HEK293 (cell line): Measurements from ENCODE around the gene TTN.

Experiments
- CTCF ChIA-PET: fragments of 350-600 bp; formaldehyde crosslinking; extraction: SDS; loops from one replicate; lab custom pipeline; 2021; ENCODE audit warnings: antibody characterized with exemption; lab: Yijun Ruan, JAX
- POLR2A ChIA-PET: fragments of 300-600 bp; formaldehyde crosslinking; extraction: SDS; loops from one replicate; lab custom pipeline; 2020; ENCODE audit warnings: antibody characterized with exemption, inconsistent platforms; lab: Yijun Ruan, JAX
- H3K27ac ChIP-seq: fragments of 200-500 bp; sonication (Bioruptor generic); 2 replicates; pipeline ENCODE4 v1.5.1; 2014; ENCODE audit warnings: low read depth, low read length, control low read depth, inconsistent platforms; ENCODE audit errors: extremely low read depth
- H3K36me3 ChIP-seq, 2 experiments: fragments of 200-500 bp in 1 of 2; sonication (Bioruptor generic) in 1 of 2; 1 replicate in 1 of 2; 2 replicates in 1 of 2; pipeline ENCODE4 v1.5.1; 2014 to 2017; ENCODE audit warnings: inconsistent platforms in 2 of 2, low read length in 2 of 2; ENCODE audit not compliant: control insufficient read depth in 2 of 2, insufficient read depth in 1 of 2
- H3K4me1 ChIP-seq: fragments of 200-500 bp; sonication (Bioruptor generic); 2 replicates; pipeline ENCODE4 v1.5.1; 2014; ENCODE audit warnings: mild to moderate bottlenecking, low read length, inconsistent platforms; ENCODE audit not compliant: control insufficient read depth, insufficient read depth
- H3K4me3 ChIP-seq: 2 replicates; pipeline ENCODE4 v1.5.1; 2011; ENCODE audit warnings: low read depth, mild to moderate bottlenecking, control low read depth, low read length, moderate library complexity
- H3K9me3 ChIP-seq: fragments of 200-500 bp; sonication (Bioruptor generic); 2 replicates; pipeline ENCODE4 v1.5.1; 2014; ENCODE audit warnings: low read depth, low read length, inconsistent platforms; ENCODE audit not compliant: control insufficient read depth, insufficient read depth
- BCL11B ChIP-seq: fragments of 450-650 bp; formaldehyde crosslinking; IDR thresholded peaks from 2 replicates; pipeline ENCODE4 v1.5.1; 2016; ENCODE audit warnings: low read depth, missing biosample characterization, missing genetic modification characterization
- ZBTB21 ChIP-seq: fragments of 450-650 bp; formaldehyde crosslinking; IDR thresholded peaks from 2 replicates; pipeline ENCODE4 v1.5.1; 2017; ENCODE audit warnings: missing biosample characterization, missing genetic modification characterization
- ZIC2 ChIP-seq: fragments of 450-650 bp; formaldehyde crosslinking; IDR thresholded peaks from 2 replicates; pipeline ENCODE4 v1.5.1; 2016; ENCODE audit warnings: missing biosample characterization, missing genetic modification characterization
- ZNF223 ChIP-seq: fragments of 450-650 bp; formaldehyde crosslinking; IDR thresholded peaks from 2 replicates; pipeline ENCODE4 v1.5.1; 2016; ENCODE audit warnings: missing biosample characterization, missing genetic modification characterization
- ZNF624 ChIP-seq: fragments of 450-650 bp; formaldehyde crosslinking; IDR thresholded peaks from 2 replicates; pipeline ENCODE4 v1.5.1; 2017; ENCODE audit warnings: missing biosample characterization, missing genetic modification characterization
- ZNF677 ChIP-seq: fragments of 450-650 bp; IDR thresholded peaks from 2 replicates; pipeline ENCODE4 v1.5.0; 2018; ENCODE audit warnings: missing biosample characterization, mild to moderate bottlenecking, missing genetic modification characterization, moderate library complexity
- ZNF837 ChIP-seq: fragments of 450-650 bp; formaldehyde crosslinking; IDR thresholded peaks from 2 replicates; pipeline ENCODE4 v1.5.1; 2016; ENCODE audit warnings: missing biosample characterization, missing genetic modification characterization
- ZXDB ChIP-seq: fragments of 450-650 bp; formaldehyde crosslinking; IDR thresholded peaks from 2 replicates; pipeline ENCODE4 v1.5.1; 2016; ENCODE audit warnings: missing biosample characterization, missing genetic modification characterization
- TF ChIP-seq, protein P1 (sequence below): fragments of 450-650 bp; formaldehyde crosslinking; IDR thresholded peaks from 2 replicates; pipeline ENCODE4 v1.5.1; 2016; ENCODE audit warnings: missing biosample characterization, missing genetic modification characterization, borderline replicate concordance
- TF ChIP-seq, protein P2 (sequence below): fragments of 450-650 bp; formaldehyde crosslinking; IDR thresholded peaks from 2 replicates; pipeline ENCODE4 v1.5.1; 2017; ENCODE audit warnings: missing biosample characterization, missing genetic modification characterization
- TF ChIP-seq, protein P3 (sequence below): fragments of 450-650 bp; formaldehyde crosslinking; IDR thresholded peaks from 2 replicates; pipeline ENCODE4 v1.5.1; 2017; ENCODE audit warnings: missing biosample characterization, missing genetic modification characterization
- TF ChIP-seq, protein P4 (sequence below): fragments of 450-650 bp; formaldehyde crosslinking; IDR thresholded peaks from 2 replicates; pipeline ENCODE4 v1.5.1; 2017; ENCODE audit warnings: missing biosample characterization, mild to moderate bottlenecking, missing genetic modification characterization, moderate library complexity
- TF ChIP-seq, protein P5 (sequence below): fragments of 450-650 bp; formaldehyde crosslinking; IDR thresholded peaks from 2 replicates; pipeline ENCODE4 v1.5.1; 2016; ENCODE audit warnings: missing biosample characterization, missing genetic modification characterization
- TF ChIP-seq, protein P6 (sequence below): fragments of 450-650 bp; formaldehyde crosslinking; IDR thresholded peaks from 2 replicates; pipeline ENCODE4 v1.5.1; 2016; ENCODE audit warnings: missing biosample characterization, missing genetic modification characterization

The TTN gene

DNA sequence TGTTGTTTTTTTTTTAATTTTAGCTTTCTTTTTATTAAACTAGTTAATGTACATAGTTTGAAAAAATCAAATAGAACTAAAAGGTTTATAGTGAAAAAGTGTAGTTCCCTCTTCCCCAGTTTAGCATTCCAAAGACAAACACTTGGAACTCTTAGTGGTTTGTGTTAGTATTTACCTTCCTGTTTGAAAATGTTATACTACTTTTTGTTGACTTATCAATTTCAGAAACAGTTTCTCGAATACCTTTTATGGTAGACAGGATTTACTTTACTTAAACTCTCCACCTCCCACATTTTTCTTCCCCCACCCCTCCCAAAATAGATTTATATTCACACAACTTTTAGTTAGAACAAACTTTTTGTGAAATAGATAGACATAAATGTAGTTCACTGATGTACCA, 300.3 kb downstream of the TTN start (continued):
- TF ChIP-seq, protein P1, sequence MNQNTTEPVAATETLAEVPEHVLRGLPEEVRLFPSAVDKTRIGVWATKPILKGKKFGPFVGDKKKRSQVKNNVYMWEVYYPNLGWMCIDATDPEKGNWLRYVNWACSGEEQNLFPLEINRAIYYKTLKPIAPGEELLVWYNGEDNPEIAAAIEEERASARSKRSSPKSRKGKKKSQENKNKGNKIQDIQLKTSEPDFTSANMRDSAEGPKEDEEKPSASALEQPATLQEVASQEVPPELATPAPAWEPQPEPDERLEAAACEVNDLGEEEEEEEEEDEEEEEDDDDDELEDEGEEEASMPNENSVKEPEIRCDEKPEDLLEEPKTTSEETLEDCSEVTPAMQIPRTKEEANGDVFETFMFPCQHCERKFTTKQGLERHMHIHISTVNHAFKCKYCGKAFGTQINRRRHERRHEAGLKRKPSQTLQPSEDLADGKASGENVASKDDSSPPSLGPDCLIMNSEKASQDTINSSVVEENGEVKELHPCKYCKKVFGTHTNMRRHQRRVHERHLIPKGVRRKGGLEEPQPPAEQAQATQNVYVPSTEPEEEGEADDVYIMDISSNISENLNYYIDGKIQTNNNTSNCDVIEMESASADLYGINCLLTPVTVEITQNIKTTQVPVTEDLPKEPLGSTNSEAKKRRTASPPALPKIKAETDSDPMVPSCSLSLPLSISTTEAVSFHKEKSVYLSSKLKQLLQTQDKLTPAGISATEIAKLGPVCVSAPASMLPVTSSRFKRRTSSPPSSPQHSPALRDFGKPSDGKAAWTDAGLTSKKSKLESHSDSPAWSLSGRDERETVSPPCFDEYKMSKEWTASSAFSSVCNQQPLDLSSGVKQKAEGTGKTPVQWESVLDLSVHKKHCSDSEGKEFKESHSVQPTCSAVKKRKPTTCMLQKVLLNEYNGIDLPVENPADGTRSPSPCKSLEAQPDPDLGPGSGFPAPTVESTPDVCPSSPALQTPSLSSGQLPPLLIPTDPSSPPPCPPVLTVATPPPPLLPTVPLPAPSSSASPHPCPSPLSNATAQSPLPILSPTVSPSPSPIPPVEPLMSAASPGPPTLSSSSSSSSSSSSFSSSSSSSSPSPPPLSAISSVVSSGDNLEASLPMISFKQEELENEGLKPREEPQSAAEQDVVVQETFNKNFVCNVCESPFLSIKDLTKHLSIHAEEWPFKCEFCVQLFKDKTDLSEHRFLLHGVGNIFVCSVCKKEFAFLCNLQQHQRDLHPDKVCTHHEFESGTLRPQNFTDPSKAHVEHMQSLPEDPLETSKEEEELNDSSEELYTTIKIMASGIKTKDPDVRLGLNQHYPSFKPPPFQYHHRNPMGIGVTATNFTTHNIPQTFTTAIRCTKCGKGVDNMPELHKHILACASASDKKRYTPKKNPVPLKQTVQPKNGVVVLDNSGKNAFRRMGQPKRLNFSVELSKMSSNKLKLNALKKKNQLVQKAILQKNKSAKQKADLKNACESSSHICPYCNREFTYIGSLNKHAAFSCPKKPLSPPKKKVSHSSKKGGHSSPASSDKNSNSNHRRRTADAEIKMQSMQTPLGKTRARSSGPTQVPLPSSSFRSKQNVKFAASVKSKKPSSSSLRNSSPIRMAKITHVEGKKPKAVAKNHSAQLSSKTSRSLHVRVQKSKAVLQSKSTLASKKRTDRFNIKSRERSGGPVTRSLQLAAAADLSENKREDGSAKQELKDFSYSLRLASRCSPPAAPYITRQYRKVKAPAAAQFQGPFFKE (tag by site-specific recombination), result no peak
- TF ChIP-seq, protein P2, sequence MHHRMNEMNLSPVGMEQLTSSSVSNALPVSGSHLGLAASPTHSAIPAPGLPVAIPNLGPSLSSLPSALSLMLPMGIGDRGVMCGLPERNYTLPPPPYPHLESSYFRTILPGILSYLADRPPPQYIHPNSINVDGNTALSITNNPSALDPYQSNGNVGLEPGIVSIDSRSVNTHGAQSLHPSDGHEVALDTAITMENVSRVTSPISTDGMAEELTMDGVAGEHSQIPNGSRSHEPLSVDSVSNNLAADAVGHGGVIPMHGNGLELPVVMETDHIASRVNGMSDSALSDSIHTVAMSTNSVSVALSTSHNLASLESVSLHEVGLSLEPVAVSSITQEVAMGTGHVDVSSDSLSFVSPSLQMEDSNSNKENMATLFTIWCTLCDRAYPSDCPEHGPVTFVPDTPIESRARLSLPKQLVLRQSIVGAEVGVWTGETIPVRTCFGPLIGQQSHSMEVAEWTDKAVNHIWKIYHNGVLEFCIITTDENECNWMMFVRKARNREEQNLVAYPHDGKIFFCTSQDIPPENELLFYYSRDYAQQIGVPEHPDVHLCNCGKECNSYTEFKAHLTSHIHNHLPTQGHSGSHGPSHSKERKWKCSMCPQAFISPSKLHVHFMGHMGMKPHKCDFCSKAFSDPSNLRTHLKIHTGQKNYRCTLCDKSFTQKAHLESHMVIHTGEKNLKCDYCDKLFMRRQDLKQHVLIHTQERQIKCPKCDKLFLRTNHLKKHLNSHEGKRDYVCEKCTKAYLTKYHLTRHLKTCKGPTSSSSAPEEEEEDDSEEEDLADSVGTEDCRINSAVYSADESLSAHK (tag by site-specific recombination), result no peak

DNA sequence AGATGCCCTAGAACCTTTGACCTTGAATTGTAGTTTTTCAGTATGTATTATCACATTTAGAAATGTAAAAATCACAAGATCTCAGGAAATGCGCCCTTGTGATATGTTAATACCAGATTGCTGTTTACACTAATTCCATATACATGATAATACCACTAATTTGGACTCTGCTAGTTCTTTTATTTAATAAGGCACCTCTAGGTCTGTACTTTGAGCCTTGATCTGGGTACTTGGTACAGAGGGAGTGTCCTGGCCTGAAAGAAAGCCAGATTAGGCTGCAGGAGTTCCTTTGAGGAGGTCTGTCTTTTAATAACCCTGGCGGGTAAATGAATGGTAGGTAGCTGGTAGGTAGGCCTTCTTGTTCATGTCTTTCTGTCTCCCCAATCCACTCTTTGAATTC, 300.7 kb downstream of the TTN start:
- Histone ChIP-seq H3K4me3 (no peak overlapping the region), H3K4me1 (no peaks in the 10 kb centered on the region), H3K9me3 (no peaks in the 10 kb centered on the region), H3K36me3 (peaks cover 26 to 52% of the 10 kb centered on the region in 2 experiments), H3K27ac (no peak overlapping the region)
- ChIA-PET CTCF (interaction anchor here (1.5 kb wide), 2 partner anchors 11 to 16 kb away, joined by 3 to 6 read pairs; no protein-coding TSS in a partner anchor), POLR2A (no interaction called here)
- no peak for TF ChIP-seq ZNF677 (tag by site-specific recombination)
- TF ChIP-seq ZXDB (tag by site-specific recombination), result no peak
- TF ChIP-seq, protein P3, sequence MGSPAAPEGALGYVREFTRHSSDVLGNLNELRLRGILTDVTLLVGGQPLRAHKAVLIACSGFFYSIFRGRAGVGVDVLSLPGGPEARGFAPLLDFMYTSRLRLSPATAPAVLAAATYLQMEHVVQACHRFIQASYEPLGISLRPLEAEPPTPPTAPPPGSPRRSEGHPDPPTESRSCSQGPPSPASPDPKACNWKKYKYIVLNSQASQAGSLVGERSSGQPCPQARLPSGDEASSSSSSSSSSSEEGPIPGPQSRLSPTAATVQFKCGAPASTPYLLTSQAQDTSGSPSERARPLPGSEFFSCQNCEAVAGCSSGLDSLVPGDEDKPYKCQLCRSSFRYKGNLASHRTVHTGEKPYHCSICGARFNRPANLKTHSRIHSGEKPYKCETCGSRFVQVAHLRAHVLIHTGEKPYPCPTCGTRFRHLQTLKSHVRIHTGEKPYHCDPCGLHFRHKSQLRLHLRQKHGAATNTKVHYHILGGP (tag by site-specific recombination), result no peak
- TF ChIP-seq, protein P4, sequence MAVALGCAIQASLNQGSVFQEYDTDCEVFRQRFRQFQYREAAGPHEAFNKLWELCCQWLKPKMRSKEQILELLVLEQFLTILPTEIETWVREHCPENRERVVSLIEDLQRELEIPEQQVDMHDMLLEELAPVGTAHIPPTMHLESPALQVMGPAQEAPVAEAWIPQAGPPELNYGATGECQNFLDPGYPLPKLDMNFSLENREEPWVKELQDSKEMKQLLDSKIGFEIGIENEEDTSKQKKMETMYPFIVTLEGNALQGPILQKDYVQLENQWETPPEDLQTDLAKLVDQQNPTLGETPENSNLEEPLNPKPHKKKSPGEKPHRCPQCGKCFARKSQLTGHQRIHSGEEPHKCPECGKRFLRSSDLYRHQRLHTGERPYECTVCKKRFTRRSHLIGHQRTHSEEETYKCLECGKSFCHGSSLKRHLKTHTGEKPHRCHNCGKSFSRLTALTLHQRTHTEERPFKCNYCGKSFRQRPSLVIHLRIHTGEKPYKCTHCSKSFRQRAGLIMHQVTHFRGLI (tag by site-specific recombination), result no peak
- TF ChIP-seq ZNF223 (tag by site-specific recombination), result no peak
- TF ChIP-seq BCL11B (tag by site-specific recombination), result no peak
- no peak for TF ChIP-seq ZNF837 (tag by site-specific recombination)
- TF ChIP-seq, protein P5, sequence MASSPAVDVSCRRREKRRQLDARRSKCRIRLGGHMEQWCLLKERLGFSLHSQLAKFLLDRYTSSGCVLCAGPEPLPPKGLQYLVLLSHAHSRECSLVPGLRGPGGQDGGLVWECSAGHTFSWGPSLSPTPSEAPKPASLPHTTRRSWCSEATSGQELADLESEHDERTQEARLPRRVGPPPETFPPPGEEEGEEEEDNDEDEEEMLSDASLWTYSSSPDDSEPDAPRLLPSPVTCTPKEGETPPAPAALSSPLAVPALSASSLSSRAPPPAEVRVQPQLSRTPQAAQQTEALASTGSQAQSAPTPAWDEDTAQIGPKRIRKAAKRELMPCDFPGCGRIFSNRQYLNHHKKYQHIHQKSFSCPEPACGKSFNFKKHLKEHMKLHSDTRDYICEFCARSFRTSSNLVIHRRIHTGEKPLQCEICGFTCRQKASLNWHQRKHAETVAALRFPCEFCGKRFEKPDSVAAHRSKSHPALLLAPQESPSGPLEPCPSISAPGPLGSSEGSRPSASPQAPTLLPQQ (tag by site-specific recombination), result no peak
- no peak for TF ChIP-seq ZIC2
- no peak for TF ChIP-seq ZNF624
- TF ChIP-seq, protein P6, sequence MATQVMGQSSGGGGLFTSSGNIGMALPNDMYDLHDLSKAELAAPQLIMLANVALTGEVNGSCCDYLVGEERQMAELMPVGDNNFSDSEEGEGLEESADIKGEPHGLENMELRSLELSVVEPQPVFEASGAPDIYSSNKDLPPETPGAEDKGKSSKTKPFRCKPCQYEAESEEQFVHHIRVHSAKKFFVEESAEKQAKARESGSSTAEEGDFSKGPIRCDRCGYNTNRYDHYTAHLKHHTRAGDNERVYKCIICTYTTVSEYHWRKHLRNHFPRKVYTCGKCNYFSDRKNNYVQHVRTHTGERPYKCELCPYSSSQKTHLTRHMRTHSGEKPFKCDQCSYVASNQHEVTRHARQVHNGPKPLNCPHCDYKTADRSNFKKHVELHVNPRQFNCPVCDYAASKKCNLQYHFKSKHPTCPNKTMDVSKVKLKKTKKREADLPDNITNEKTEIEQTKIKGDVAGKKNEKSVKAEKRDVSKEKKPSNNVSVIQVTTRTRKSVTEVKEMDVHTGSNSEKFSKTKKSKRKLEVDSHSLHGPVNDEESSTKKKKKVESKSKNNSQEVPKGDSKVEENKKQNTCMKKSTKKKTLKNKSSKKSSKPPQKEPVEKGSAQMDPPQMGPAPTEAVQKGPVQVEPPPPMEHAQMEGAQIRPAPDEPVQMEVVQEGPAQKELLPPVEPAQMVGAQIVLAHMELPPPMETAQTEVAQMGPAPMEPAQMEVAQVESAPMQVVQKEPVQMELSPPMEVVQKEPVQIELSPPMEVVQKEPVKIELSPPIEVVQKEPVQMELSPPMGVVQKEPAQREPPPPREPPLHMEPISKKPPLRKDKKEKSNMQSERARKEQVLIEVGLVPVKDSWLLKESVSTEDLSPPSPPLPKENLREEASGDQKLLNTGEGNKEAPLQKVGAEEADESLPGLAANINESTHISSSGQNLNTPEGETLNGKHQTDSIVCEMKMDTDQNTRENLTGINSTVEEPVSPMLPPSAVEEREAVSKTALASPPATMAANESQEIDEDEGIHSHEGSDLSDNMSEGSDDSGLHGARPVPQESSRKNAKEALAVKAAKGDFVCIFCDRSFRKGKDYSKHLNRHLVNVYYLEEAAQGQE (tag by site-specific recombination), result no peak
- no peak for TF ChIP-seq ZBTB21 (tag by site-specific recombination)
